Neutrophil (primary cell): ENCODE results near the gene FBXO24.

Experiments
- H3K27ac ChIP-seq: fragments of 200-600 bp; sonication (generic); 2 replicates; pipeline ENCODE4 v1.5.1; 2016; ENCODE audit warnings: mild to moderate bottlenecking, moderate library complexity
- H3K27me3 ChIP-seq: fragments of 200-600 bp; sonication (generic); 2 replicates; pipeline ENCODE4 v1.6.0; 2016; ENCODE audit warnings: mild to moderate bottlenecking
- H3K36me3 ChIP-seq: fragments of 200-600 bp; sonication (generic); 2 replicates; pipeline ENCODE4 v1.5.1; 2017
- H3K4me1 ChIP-seq, 2 experiments: fragments of 200-600 bp in 1 of 2; sonication (generic) in 1 of 2; 1 replicate in 1 of 2; 2 replicates in 1 of 2; pipeline versions ENCODE4 v1.5.1 to v1.6.1; 2013 to 2016; ENCODE audit warnings: low read depth in 1 of 2, low read length in 1 of 2, mild to moderate bottlenecking in 1 of 2, moderate library complexity in 1 of 2; ENCODE audit not compliant: control insufficient read depth in 1 of 2, insufficient read depth in 1 of 2
- H3K4me3 ChIP-seq, 2 experiments: fragments of 200-600 bp in 1 of 2; sonication (generic) in 1 of 2; 1 replicate in 1 of 2; 2 replicates in 1 of 2; pipeline ENCODE4 v1.5.1; 2013 to 2016; ENCODE audit warnings: low read depth in 1 of 2, low read length in 1 of 2, mild to moderate bottlenecking in 1 of 2, moderate library complexity in 1 of 2
- H3K9me3 ChIP-seq: fragments of 200-600 bp; sonication (generic); 2 replicates; pipeline ENCODE4 v1.5.1; 2016
- CTCF ChIP-seq: fragments of 200-600 bp; sonication (generic); IDR thresholded peaks from 2 replicates; pipeline ENCODE4 v1.5.1; 2016; ENCODE audit warnings: antibody characterized with exemption

FBXO24 gene

GRCh38 chr7:100607111-100607510 is 21.0 kb downstream of the FBXO24 start:
- TF ChIP-seq CTCF: no peak
- Histone ChIP-seq H3K4me3 (no peak overlapping the region), H3K36me3 (no peaks in the 10 kb centered on the region), H3K27me3 (peaks cover 64% of the 10 kb centered on the region), H3K9me3 (no peaks in the 10 kb centered on the region), H3K4me1 (peaks cover 26 to 28% of the 10 kb centered on the region in 2 experiments), H3K27ac (no peak overlapping the region)

- peaks cover 39% of the 10 kb centered on the region for H3K27me3 ChIP-seq
- no peak for TF ChIP-seq CTCF
- no peaks in the 10 kb centered on the region for H3K9me3 ChIP-seq
- peaks cover 32 to 33% of the 10 kb centered on the region in 2 experiments for H3K4me1 ChIP-seq
- H3K4me3 ChIP-seq: no peak overlapping the region
- H3K27ac ChIP-seq: no peak overlapping the region
- H3K36me3 ChIP-seq: peaks cover 3% of the 10 kb centered on the region
Measured at GRCh38 chr7:100609958-100610357, 23.8 kb downstream of the FBXO24 start.

GRCh38 chr7:100611983-100612729 is 26.0 kb downstream of the FBXO24 start, which contains the start of gene MOSPD3:
Gene MOSPD3, plus strand, starts transcription at chr7:100612540. Its CDS starts 252 bp downstream, at chr7:100612792.
- Histone ChIP-seq H3K27me3 (peaks cover 17% of the 10 kb centered on the region), H3K4me3 (peak within 1 kb of the TSS; percentile 68 to 96), H3K9me3 (no peaks in the 10 kb centered on the region), H3K4me1 (peaks cover 23 to 24% of the 10 kb centered on the region in 2 experiments), H3K27ac (peak within 1 kb of the TSS; percentile 94), H3K36me3 (peaks cover 12% of the 10 kb centered on the region)
- TF ChIP-seq CTCF: no peak

- H3K4me3 ChIP-seq: peak overlapping the region; percentile 68 to 96
- H3K4me1 ChIP-seq: peaks cover 23 to 24% of the 10 kb centered on the region in 2 experiments
- H3K27ac ChIP-seq: peak overlapping the region; percentile 94
- H3K9me3 ChIP-seq: no peaks in the 10 kb centered on the region
- H3K27me3 ChIP-seq: peaks cover 10% of the 10 kb centered on the region
- TF ChIP-seq CTCF: no peak
- H3K36me3 ChIP-seq: peaks cover 12% of the 10 kb centered on the region
Measured at GRCh38 chr7:100612730-100613390, 26.7 kb downstream of the FBXO24 start.

GRCh38 chr7:100613412-100614175 is 27.5 kb downstream of the FBXO24 start:
- H3K27ac ChIP-seq: peak overlapping the region; percentile 94
- TF ChIP-seq CTCF: no peak
- H3K27me3 ChIP-seq: peaks cover 3% of the 10 kb centered on the region
- no peaks in the 10 kb centered on the region for H3K9me3 ChIP-seq
- peak overlapping the region; percentile 68 to 96 for H3K4me3 ChIP-seq
- peaks cover 23 to 24% of the 10 kb centered on the region in 2 experiments for H3K4me1 ChIP-seq
- peaks cover 12% of the 10 kb centered on the region for H3K36me3 ChIP-seq
